Fibroblast of lung (primary cell): ENCODE results near the gene GINS3. TPM values are rescaled to one million over a fixed set of nuclear protein-coding genes. Genes with fewer than 3 reads are reported as not detected.
A peak's percentile ranks its signal among the peaks of the same experiment; 100 is the strongest.
"Not testable (repeated sequence)": the region's sequence is repeated elsewhere in the genome, so short reads cannot be mapped to it uniquely, and the experiment has no call there.

Source experiments
- DNase-seq, 2 donors: peaks; one replicate each; pipeline versions ENCODE4 v3.0.0 to v3.0.0-alpha.2; 2010; ENCODE audit warnings: low read depth in 2 of 2
- H2AFZ ChIP-seq: 2 replicates; pipeline ENCODE4 v1.5.1; 2012; ENCODE audit warnings: low read length, control low read depth, inconsistent platforms
- H3K27ac ChIP-seq: 2 replicates; pipeline ENCODE4 v1.5.1; 2011; ENCODE audit warnings: low read length, control low read depth; ENCODE audit not compliant: insufficient read depth
- H3K27me3 ChIP-seq: 2 replicates; pipeline ENCODE4 v1.5.1; 2011; ENCODE audit warnings: mild to moderate bottlenecking, low read length; ENCODE audit not compliant: control insufficient read depth, insufficient read depth
- H3K36me3 ChIP-seq: 2 replicates; pipeline ENCODE4 v1.5.1; 2011; ENCODE audit warnings: low read length; ENCODE audit not compliant: control insufficient read depth, insufficient read depth
- H3K4me1 ChIP-seq: 2 replicates; pipeline ENCODE4 v1.5.1; 2011; ENCODE audit warnings: low read length; ENCODE audit not compliant: control insufficient read depth, insufficient read depth; ENCODE audit errors: extremely low read depth
- H3K4me2 ChIP-seq: 2 replicates; pipeline ENCODE4 v1.5.1; 2011; ENCODE audit warnings: low read length, control low read depth; ENCODE audit not compliant: insufficient read depth; ENCODE audit errors: extremely low read depth
- H3K4me3 ChIP-seq, 4 experiments: fragments of 200-600 bp in 1 of 4; sonication (generic) in 1 of 4; replicated peaks in 1 of 4; 2 replicates each; pipeline ENCODE4 v1.5.1; 2011 to 2016; ENCODE audit warnings: low read length in 4 of 4, low read depth in 3 of 4, mild to moderate bottlenecking in 3 of 4, control low read depth in 2 of 4, inconsistent platforms in 1 of 4, mixed read lengths in 1 of 4; ENCODE audit not compliant: insufficient read depth in 1 of 4; ENCODE audit errors: control extremely low read depth in 1 of 4
- H3K79me2 ChIP-seq: 2 replicates; pipeline ENCODE4 v1.5.1; 2012; ENCODE audit warnings: mild to moderate bottlenecking, low read length, inconsistent platforms; ENCODE audit not compliant: control insufficient read depth, insufficient read depth
- H3K9ac ChIP-seq: 2 replicates; pipeline ENCODE4 v1.5.1; 2011; ENCODE audit warnings: mild to moderate bottlenecking, low read length, control low read depth; ENCODE audit not compliant: insufficient read depth
- H3K9me3 ChIP-seq: 2 replicates; pipeline ENCODE4 v1.5.1; 2012; ENCODE audit warnings: low read depth, low read length; ENCODE audit not compliant: control insufficient read depth, insufficient read depth
- H4K20me1 ChIP-seq: 2 replicates; pipeline ENCODE4 v1.5.1; 2011; ENCODE audit warnings: low read length; ENCODE audit not compliant: control insufficient read depth, insufficient read depth; ENCODE audit errors: extremely low read depth
- CTCF ChIP-seq, 2 donors: IDR thresholded peaks in 1 of 2; conservative IDR thresholded peaks in 1 of 2; 1 replicate in 1 of 2; 2 replicates in 1 of 2; pipeline ENCODE4 v1.5.1; 2011 to 2012; ENCODE audit warnings: low read length in 2 of 2, control low read depth in 1 of 2, inconsistent platforms in 1 of 2, low read depth in 1 of 2, mild to moderate bottlenecking in 1 of 2
- EZH2 ChIP-seq: IDR thresholded peaks from 2 replicates; pipeline ENCODE4 v1.5.1; 2012; ENCODE audit warnings: low read length, control low read depth, mild to moderate bottlenecking; ENCODE audit errors: missing control alignments
- polyA plus RNA-seq, 2 donors: library from polyadenylated mRNA; depleted of rRNA in 1 of 2; stranded (reverse) in 1 of 2; unstranded in 1 of 2; fragments of >200 nt; gene quantifications; 2 replicates each; pipeline ENCODE4 v1.2.1, GENCODE V29; 2011 to 2012; ENCODE audit warnings: missing spikeins in 1 of 2
- total RNA-seq: library from RNA; depleted of rRNA; stranded (reverse); fragments of >200 nt; gene quantifications from 2 replicates; pipeline ENCODE4 v1.2.1, GENCODE V29; 2014

GINS3 gene
- total and polyA plus RNA-seq, 2 donors (not counting 1 experiment from before 2014, with no cell fraction given), result 1.8 to 5.9 TPM

GRCh38 chr16:58393138-58393504 is 850 bp downstream of the GINS3 start:
- H3K27ac ChIP-seq, result peak overlapping the region; percentile 85
- H3K4me3 ChIP-seq, result peak overlapping the region; percentile 73 to 98 (median 90)
- H3K36me3 ChIP-seq, result no peaks in the 10 kb centered on the region
- TF ChIP-seq CTCF (conservative IDR thresholded peaks at IDR 0.05 in 1 of 2, IDR thresholded peaks at IDR 0.05 in 1 of 2; ENCODE audit: low read depth in 1 of 2, low read length in 2 of 2), result no peak
- TF ChIP-seq EZH2, result no peak
- no peaks in the 10 kb centered on the region for H3K4me1 ChIP-seq
- H3K9ac ChIP-seq, result peak overlapping the region; percentile 78
- no peaks in the 10 kb centered on the region for H3K9me3 ChIP-seq
- H2AFZ ChIP-seq, result peak overlapping the region; percentile 99
- H3K27me3 ChIP-seq, result peaks cover 2% of the 10 kb centered on the region
- peaks cover 5% of the 10 kb centered on the region for H3K79me2 ChIP-seq
- no peaks in the 10 kb centered on the region for H4K20me1 ChIP-seq
- peak in 1 of 2 donors; percentile 4 for DNase-seq
- peak overlapping the region; percentile 94 for H3K4me2 ChIP-seq

- not testable (repeated sequence) for H2AFZ ChIP-seq, H3K36me3 ChIP-seq, H3K4me2 ChIP-seq, H3K9ac ChIP-seq, H3K4me3 ChIP-seq, H3K9me3 ChIP-seq, H4K20me1 ChIP-seq, DNase-seq, H3K79me2 ChIP-seq, H3K27ac ChIP-seq, H3K27me3 ChIP-seq, H3K4me1 ChIP-seq
Measured at GRCh38 chr16:58396897-58397296, 4.6 kb downstream of the GINS3 start.

- DNase-seq, result peak in 1 of 2 donors; percentile 12
- no peak for TF ChIP-seq EZH2
- no peak for TF ChIP-seq CTCF (conservative IDR thresholded peaks at IDR 0.05 in 1 of 2, IDR thresholded peaks at IDR 0.05 in 1 of 2; ENCODE audit: low read depth in 1 of 2, low read length in 2 of 2)
- H3K4me1 ChIP-seq, result no peaks in the 10 kb centered on the region
- no peak overlapping the region for H3K27ac ChIP-seq
- no peaks in the 10 kb centered on the region for H3K9me3 ChIP-seq
- no peaks in the 10 kb centered on the region for H3K79me2 ChIP-seq
- no peaks in the 10 kb centered on the region for H4K20me1 ChIP-seq
- no peaks in the 10 kb centered on the region for H3K27me3 ChIP-seq
- no peak overlapping the region for H3K9ac ChIP-seq
- H3K4me2 ChIP-seq, result no peak overlapping the region
- no peaks in the 10 kb centered on the region for H3K36me3 ChIP-seq
- H2AFZ ChIP-seq, result no peak overlapping the region
- H3K4me3 ChIP-seq, result no peak overlapping the region
Measured at GRCh38 chr16:58399718-58400633, 7.7 kb downstream of the GINS3 start.

GRCh38 chr16:58401305-58401704 is 9.0 kb downstream of the GINS3 start:
- not testable (repeated sequence) for H3K79me2 ChIP-seq, H3K27ac ChIP-seq, H2AFZ ChIP-seq, H3K9me3 ChIP-seq, H3K4me2 ChIP-seq, H3K9ac ChIP-seq, H3K4me3 ChIP-seq, H3K27me3 ChIP-seq, H3K36me3 ChIP-seq, H4K20me1 ChIP-seq, H3K4me1 ChIP-seq, DNase-seq
